ENCODE data around the gene PPP1R15A.
"Not testable (repeated sequence)": the region's sequence is repeated elsewhere in the genome, so short reads cannot be mapped to it uniquely, and the experiment has no call there.

Gene PPP1R15A

GRCh38 chr19:48859711-48860572, 12.3 kb upstream of the PPP1R15A start:
- DNase-seq: no peak

GRCh38 chr19:48861313-48861712, 10.9 kb upstream of the PPP1R15A start:
- no peak for DNase-seq

GRCh38 chr19:48862827-48863226, 9.4 kb upstream of the PPP1R15A start:
- DNase-seq: no peak

GRCh38 chr19:48866692-48867091, 5.5 kb upstream of the PPP1R15A start:
- DNase-seq: no peak

- DNase-seq: no peak
Measured at GRCh38 chr19:48867123-48867745, 5.0 kb upstream of the PPP1R15A start.

- no peak for DNase-seq
Measured at GRCh38 chr19:48867746-48868113, 4.5 kb upstream of the PPP1R15A start.

- no peak for DNase-seq
Measured at GRCh38 chr19:48868114-48868886, 3.9 kb upstream of the PPP1R15A start, which contains the start of gene PLEKHA4. Gene PLEKHA4 (minus strand): TSS chr19:48868617. CDS start chr19:48867620, 997 bp downstream.

GRCh38 chr19:48870048-48870447, 2.2 kb upstream of the PPP1R15A start:
- no peak for DNase-seq

- DNase-seq: not testable (repeated sequence)
Measured at GRCh38 chr19:48871471-48872181, 595 bp upstream of the PPP1R15A start.

- peak; percentile 79 for DNase-seq
Measured at GRCh38 chr19:48872884-48873475, 759 bp downstream of the PPP1R15A start.

- DNase-seq: no peak
Measured at GRCh38 chr19:48873476-48874302, 1.5 kb downstream of the PPP1R15A start.

- no peak for DNase-seq
Measured at GRCh38 chr19:48874303-48875135, 2.3 kb downstream of the PPP1R15A start.

GRCh38 chr19:48876043-48876981, 4.1 kb downstream of the PPP1R15A start:
- DNase-seq: peak; percentile 48

- DNase-seq: no peak
Measured at GRCh38 chr19:48877855-48878195, 5.6 kb downstream of the PPP1R15A start.

GRCh38 chr19:48878196-48879024, 6.2 kb downstream of the PPP1R15A start:
- DNase-seq: peak; percentile 7

GRCh38 chr19:48879025-48879637, 6.9 kb downstream of the PPP1R15A start:
- DNase-seq: no peak

- DNase-seq: not testable (repeated sequence)
Measured at GRCh38 chr19:48879696-48880095, 7.5 kb downstream of the PPP1R15A start.

All from stimulated activated naive CD4-positive, alpha-beta T cell treated with Interleukin-2 at 50 U/mL for 16 hours (primary cell).